ENCODE measurements around the gene BCL11B.

DNA sequence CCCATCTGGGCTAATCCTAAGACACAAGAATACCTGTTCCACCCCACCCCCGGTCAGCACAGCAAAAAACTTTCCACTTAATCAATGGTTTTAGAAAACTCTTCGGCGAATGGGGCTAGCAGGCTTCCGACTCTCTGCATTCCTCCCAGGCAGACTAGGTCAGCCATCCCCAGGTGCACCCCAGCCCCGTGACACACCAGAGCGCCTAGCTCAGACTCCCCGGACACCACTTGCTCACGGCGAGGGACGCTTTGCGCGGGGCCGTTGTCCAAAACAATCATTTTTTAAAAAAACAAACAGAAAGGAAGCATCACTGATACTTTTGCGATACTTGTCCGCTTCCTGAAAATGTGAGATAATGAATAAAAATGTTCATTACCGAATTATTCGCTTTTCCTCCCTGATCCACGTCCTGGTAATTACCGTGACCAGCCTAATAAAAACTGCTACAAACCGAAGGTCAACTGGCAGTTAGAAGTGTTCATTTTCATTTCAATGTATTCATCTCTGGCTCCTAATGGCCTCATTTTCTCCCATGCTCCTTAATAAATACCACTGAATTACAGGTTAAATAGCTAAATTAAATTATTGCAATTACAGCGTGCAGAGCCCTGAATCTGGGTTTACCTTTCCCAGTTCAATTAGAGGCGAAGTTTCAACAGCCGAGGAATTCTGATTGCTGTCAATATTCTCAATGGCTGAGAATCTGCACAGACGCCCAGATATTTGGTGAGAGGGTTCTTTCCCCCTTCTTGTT lies 73.1 kb downstream of the BCL11B start:
- TF ChIP-seq, protein P1, sequence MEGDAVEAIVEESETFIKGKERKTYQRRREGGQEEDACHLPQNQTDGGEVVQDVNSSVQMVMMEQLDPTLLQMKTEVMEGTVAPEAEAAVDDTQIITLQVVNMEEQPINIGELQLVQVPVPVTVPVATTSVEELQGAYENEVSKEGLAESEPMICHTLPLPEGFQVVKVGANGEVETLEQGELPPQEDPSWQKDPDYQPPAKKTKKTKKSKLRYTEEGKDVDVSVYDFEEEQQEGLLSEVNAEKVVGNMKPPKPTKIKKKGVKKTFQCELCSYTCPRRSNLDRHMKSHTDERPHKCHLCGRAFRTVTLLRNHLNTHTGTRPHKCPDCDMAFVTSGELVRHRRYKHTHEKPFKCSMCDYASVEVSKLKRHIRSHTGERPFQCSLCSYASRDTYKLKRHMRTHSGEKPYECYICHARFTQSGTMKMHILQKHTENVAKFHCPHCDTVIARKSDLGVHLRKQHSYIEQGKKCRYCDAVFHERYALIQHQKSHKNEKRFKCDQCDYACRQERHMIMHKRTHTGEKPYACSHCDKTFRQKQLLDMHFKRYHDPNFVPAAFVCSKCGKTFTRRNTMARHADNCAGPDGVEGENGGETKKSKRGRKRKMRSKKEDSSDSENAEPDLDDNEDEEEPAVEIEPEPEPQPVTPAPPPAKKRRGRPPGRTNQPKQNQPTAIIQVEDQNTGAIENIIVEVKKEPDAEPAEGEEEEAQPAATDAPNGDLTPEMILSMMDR (IDR thresholded peaks at IDR 0.05), result no peak
- TF ChIP-seq POLR2A (IDR thresholded peaks at IDR 0.05) (no peak), EP300 (IDR thresholded peaks at IDR 0.05) (no peak)

All from upper lobe of left lung (tissue), 4 donors.